ENCODE results near the gene ZNF423.

ZNF423 gene

DNA sequence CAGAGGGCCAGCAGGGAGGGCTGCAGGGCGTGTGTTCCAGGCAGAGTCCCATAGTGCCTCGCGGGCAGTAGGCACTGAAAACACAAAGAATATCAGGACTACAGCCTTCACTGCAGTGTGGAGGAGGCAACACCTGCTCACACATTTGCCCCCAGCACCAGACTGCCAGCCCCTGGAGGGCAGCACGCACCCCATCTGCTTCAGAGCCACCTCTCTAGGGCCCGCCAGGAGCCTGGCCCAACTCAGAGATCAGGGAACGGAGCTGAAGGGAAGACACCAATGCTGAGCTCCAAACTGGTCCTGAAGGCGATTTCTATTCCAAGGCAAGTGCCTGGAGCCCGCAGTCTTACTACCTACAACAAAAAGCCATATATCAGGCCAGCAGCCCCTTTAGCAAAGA lies 130.3 kb downstream of the ZNF423 start:
- no peak overlapping the region for H3K4me3 ChIP-seq (ENCODE audit: low read length)
- TF ChIP-seq, protein P1, sequence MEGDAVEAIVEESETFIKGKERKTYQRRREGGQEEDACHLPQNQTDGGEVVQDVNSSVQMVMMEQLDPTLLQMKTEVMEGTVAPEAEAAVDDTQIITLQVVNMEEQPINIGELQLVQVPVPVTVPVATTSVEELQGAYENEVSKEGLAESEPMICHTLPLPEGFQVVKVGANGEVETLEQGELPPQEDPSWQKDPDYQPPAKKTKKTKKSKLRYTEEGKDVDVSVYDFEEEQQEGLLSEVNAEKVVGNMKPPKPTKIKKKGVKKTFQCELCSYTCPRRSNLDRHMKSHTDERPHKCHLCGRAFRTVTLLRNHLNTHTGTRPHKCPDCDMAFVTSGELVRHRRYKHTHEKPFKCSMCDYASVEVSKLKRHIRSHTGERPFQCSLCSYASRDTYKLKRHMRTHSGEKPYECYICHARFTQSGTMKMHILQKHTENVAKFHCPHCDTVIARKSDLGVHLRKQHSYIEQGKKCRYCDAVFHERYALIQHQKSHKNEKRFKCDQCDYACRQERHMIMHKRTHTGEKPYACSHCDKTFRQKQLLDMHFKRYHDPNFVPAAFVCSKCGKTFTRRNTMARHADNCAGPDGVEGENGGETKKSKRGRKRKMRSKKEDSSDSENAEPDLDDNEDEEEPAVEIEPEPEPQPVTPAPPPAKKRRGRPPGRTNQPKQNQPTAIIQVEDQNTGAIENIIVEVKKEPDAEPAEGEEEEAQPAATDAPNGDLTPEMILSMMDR (IDR thresholded peaks at IDR 0.05; ENCODE audit: insufficient read depth, low read depth, low read length, missing control alignments), result no peak
- no peak for DNase-seq (ENCODE audit: low read depth)

DNA sequence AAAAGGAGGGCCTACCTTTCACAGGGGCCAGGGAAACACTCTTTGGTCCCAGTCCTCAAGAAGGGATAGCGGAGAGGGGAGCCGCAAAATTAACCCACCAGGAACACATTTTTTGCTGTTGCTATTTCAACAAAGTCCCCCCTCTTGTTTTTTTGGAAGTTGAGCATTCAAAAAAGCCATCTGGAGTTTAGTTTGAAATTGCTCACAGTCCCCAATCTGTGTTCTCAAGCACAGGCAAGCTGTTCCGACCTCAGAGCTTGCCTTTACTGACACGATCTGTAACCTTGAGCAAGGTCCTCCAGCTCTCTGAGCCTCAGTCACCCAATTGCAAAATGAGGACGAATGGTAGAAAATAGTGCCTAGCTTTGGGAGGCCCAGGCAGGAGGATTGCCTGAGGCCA lies 131.1 kb downstream of the ZNF423 start:
- DNase-seq (ENCODE audit: low read depth), result no peak
- no peak overlapping the region for H3K4me3 ChIP-seq (ENCODE audit: low read length)
- TF ChIP-seq, protein P1 (IDR thresholded peaks at IDR 0.05; ENCODE audit: insufficient read depth, low read depth, low read length, missing control alignments), result no peak

DNA sequence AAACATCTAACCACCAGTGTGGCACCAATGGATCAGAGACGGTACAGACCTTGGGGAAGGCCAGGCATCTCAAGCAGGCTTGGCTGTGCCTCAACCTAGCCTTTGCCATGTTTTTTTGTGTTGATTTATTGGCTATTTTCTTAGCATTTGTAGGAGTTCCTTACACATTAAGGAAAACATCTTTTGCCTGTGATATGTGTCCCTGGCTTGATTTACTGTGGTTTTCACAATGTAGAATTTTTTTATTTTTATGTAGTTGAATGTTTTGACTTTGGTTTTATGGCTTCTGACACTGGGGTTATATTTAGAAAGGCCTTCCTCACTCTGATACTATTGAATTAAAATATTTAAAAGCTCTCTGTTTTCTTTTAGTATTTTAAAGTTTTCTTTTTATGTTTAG lies 132.6 kb downstream of the ZNF423 start:
- DNase-seq (ENCODE audit: low read depth), result no peak

DNA sequence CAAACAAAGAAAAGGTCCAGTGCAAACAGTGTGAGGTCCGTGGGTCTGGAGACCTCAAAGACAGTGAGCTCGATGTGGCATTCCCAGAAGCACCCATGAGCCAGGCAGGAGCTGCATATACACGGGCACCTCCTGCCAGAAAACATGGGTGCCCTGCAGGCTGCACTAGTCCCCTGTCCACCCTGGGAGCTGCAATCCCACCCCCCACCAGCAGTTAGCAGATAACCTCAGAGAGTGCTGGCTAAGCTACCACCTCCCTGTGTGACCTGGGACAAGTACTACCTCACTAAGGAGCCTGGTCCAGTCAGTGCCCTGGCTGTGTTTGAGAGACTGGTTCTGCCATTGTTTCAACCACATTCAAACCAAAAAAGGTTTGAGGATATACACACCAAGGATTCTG lies 135.7 kb downstream of the ZNF423 start:
- TF ChIP-seq, protein P1 (IDR thresholded peaks at IDR 0.05; ENCODE audit: insufficient read depth, low read depth, low read length, missing control alignments), result no peak
- H3K4me3 ChIP-seq (ENCODE audit: low read length), result no peak overlapping the region
- DNase-seq (ENCODE audit: low read depth), result no peak

More for the DNA sequence above, 132.6 kb downstream of the ZNF423 start:
- no peak overlapping the region for H3K4me3 ChIP-seq (ENCODE audit: low read length)
- TF ChIP-seq, protein P1 (IDR thresholded peaks at IDR 0.05; ENCODE audit: insufficient read depth, low read depth, low read length, missing control alignments), result no peak

DNA sequence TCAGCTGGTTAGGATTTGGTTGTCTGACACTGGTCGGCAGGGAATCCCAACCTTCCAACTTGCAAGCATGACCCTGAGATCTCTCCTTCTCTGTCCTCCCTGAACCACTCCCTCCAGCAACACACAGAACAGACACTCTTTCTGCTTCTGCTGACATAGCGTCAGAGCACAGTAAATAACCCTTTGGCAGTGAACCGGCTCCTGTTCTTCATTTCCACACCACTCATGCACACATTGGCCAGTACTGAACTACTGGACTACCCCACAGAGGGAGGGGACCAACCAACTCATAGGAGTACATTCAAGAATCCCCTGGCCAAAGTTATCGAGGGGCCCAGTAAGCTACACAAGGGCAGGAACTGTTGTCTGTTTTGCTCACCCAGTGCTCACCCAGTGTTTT lies 138.2 kb downstream of the ZNF423 start:
- TF ChIP-seq, protein P1 (IDR thresholded peaks at IDR 0.05; ENCODE audit: insufficient read depth, low read depth, low read length, missing control alignments), result no peak
- DNase-seq (ENCODE audit: low read depth), result no peak
- no peak overlapping the region for H3K4me3 ChIP-seq (ENCODE audit: low read length)

DNA sequence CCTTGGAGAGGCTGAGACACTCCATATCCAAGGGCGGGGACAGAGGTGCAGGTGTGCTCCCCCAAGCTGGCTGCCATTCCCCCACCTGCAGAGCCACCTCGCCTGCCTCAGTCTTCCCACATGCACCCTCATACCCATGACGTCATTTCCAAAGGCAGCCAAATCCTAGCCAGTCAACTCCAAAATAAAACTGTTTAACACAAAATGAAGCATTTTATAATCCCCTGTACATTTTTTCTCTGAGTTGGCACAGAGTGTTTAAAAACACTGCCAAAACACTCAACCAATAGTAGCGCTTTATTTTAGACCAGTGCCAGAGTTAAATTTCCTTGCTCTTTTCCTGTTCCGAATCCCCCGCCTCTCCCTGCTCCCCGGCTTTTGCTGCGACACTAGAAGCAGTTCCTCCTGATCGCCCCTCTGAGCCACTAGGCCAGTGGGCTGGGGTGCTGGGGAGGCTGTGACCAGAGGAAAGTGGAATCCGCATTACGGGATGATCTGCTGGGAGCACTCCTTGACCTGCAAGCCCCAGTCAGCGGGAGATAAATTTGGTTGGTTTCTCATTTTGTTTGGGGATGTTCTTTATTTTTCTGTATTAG lies 139.5 kb downstream of the ZNF423 start:
- no peak for DNase-seq (ENCODE audit: low read depth)
- TF ChIP-seq, protein P1 (IDR thresholded peaks at IDR 0.05; ENCODE audit: insufficient read depth, low read depth, low read length, missing control alignments), result no peak
- no peak overlapping the region for H3K4me3 ChIP-seq (ENCODE audit: low read length)

DNA sequence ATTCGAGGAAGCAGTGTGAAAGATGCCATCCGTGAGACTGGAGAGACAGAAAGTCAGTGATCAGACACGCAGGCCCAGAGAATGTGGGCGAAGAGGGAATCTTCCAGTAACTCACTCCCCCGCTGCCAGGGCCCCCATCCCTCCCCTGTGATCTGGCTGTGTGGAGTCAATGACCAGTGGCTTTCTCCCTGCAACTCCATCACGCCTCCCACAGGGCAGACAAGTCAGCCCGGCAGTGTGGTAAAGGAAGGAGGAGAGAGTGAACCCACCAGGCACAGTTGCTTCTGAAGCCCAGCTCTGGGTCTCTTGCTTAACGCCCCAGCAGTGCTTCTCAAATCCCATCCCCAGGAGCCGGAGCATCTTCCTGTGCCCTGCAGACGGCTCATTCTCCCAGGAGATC lies 142.1 kb downstream of the ZNF423 start:
- DNase-seq (ENCODE audit: low read depth), result no peak
- no peak overlapping the region for H3K4me3 ChIP-seq (ENCODE audit: low read length)
- TF ChIP-seq, protein P1 (IDR thresholded peaks at IDR 0.05; ENCODE audit: insufficient read depth, low read depth, low read length, missing control alignments), result no peak
